ENCODE data around the gene CSNK1A1L. TPM values are rescaled to one million over a fixed set of nuclear protein-coding genes. Genes with fewer than 3 reads are reported as not detected.

CSNK1A1L gene
- total and polyA plus RNA-seq, 2 of the 4 experiments (the other 2 are of a cell fraction): not detected

- no peak overlapping the region for H3K14ac ChIP-seq (replicated peaks; ENCODE audit: low read depth, low read length)
- no peaks in the 10 kb centered on the region for H3K27me3 ChIP-seq (ENCODE audit: control insufficient read depth, insufficient read depth, low read length)
- ATAC-seq (ENCODE audit: low read depth): no peak
- no peaks in the 10 kb centered on the region for H4K20me1 ChIP-seq (ENCODE audit: insufficient read depth, low read length)
- no peak overlapping the region for H3K23ac ChIP-seq (ENCODE audit: low read depth, low read length)
- POLR2A ChIA-PET (ENCODE audit: unreplicated experiment): no interaction called here
- H2BK15ac ChIP-seq (ENCODE audit: low read depth, low read length): no peak overlapping the region
- H3K36me3 ChIP-seq (ENCODE audit: control insufficient read depth, insufficient read depth, low read length): no peaks in the 10 kb centered on the region
- H4K5ac ChIP-seq (ENCODE audit: low read depth, low read length): no peak overlapping the region
- no peak overlapping the region for H3K27ac ChIP-seq (ENCODE audit: insufficient read depth, low read length)
- H3K9ac ChIP-seq (ENCODE audit: low read depth, low read length): no peak overlapping the region
- H4K91ac ChIP-seq (ENCODE audit: insufficient read depth, low read depth, low read length): no peak overlapping the region
- H2BK5ac ChIP-seq (ENCODE audit: low read depth, low read length, poor library complexity, severe bottlenecking): no peak overlapping the region
- no peak for DNase-seq
- BruUV-seq (replicated peaks): no TSS peak
- H2BK20ac ChIP-seq (ENCODE audit: low read depth, low read length): no peak overlapping the region
- H2BK120ac ChIP-seq (ENCODE audit: low read depth, low read length): no peak overlapping the region
- H4K8ac ChIP-seq (ENCODE audit: low read depth in 2 of 2, low read length in 2 of 2): no peak overlapping the region
- H3K9me1 ChIP-seq (ENCODE audit: insufficient read depth, low read length): no peaks in the 10 kb centered on the region
- TF ChIP-seq CHD1 (IDR thresholded peaks at IDR 0.05; ENCODE audit: low read depth, low read length) (no peak), MAZ (IDR thresholded peaks at IDR 0.05; ENCODE audit: borderline replicate concordance, low read depth, low read length) (no peak), ELK1 (IDR thresholded peaks at IDR 0.05; ENCODE audit: borderline replicate concordance, low read depth, low read length) (no peak), RCOR1 (IDR thresholded peaks at IDR 0.05; ENCODE audit: insufficient replicate concordance, low read length) (no peak), RFX5 (IDR thresholded peaks at IDR 0.05; ENCODE audit: low read depth, low read length) (no peak), BHLHE40 (IDR thresholded peaks at IDR 0.05; ENCODE audit: low read depth, low read length) (no peak), RAD21 (IDR thresholded peaks at IDR 0.05; ENCODE audit: low read length) (no peak), SMC3 (IDR thresholded peaks at IDR 0.05; ENCODE audit: low read depth, low read length) (no peak), USF2 (IDR thresholded peaks at IDR 0.05; ENCODE audit: low read depth, low read length) (no peak), NFE2L2 (IDR thresholded peaks at IDR 0.05; ENCODE audit: low read depth, low read length) (no peak), MAFK (IDR thresholded peaks at IDR 0.05; ENCODE audit: low read depth, low read length) (no peak), POLR2A (IDR thresholded peaks at IDR 0.05; ENCODE audit: low read depth, low read length) (no peak), FOS (IDR thresholded peaks at IDR 0.05; ENCODE audit: low read depth, low read length) (no peak), MXI1 (IDR thresholded peaks at IDR 0.05; ENCODE audit: borderline replicate concordance, low read depth, low read length) (no peak), CTCF (conservative IDR thresholded peaks at IDR 0.05; ENCODE audit: low read depth, low read length) (no peak)
- no peak overlapping the region; the same call in 1 of the 2 replicates for H2AK5ac ChIP-seq (ENCODE audit: low read depth, low read length)
- H3K9me3 ChIP-seq (ENCODE audit: control insufficient read depth, insufficient read depth, low read length): no peaks in the 10 kb centered on the region
- in situ Hi-C loops (cut with MboI; ENCODE audit: low sequenced_read_pairs) (loop anchor here (5.0 kb wide), 1 partner anchor 483 kb away; the partner anchor contains the start of gene POSTN), dilution Hi-C loops (cut with HindIII; ENCODE audit: low sequenced_read_pairs, unreplicated experiment) (no loop called here), intact Hi-C loops (cut with micrococcal nuclease) (no loop called here)
- H3K4me1 ChIP-seq (ENCODE audit: control insufficient read depth, insufficient read depth, low read length): no peaks in the 10 kb centered on the region
- H3K79me1 ChIP-seq (ENCODE audit: low read depth in 1 of 2, low read length in 2 of 2): no peaks in the 10 kb centered on the region
- CTCF ChIA-PET: no interaction called here
- H3K56ac ChIP-seq (ENCODE audit: extremely low read depth, insufficient read depth, low read length): no peak overlapping the region
- H2AFZ ChIP-seq (replicated peaks; ENCODE audit: low read length, poor library complexity): no peak overlapping the region
- no peak overlapping the region for H2AK9ac ChIP-seq (replicated peaks; ENCODE audit: low read depth, low read length, poor library complexity)
- H3K4me3 ChIP-seq (ENCODE audit: insufficient read depth, low read depth, low read length): no peak overlapping the region
- H3K4me2 ChIP-seq (ENCODE audit: low read depth, low read length): no peak overlapping the region
- WGBS, 2 experiments (ENCODE audit: extremely low coverage in 2 of 2, insufficient read length in 1 of 2): no CpG with 5 or more reads among the region's 4 CpGs
- no peak overlapping the region for H3K4ac ChIP-seq (ENCODE audit: low read depth, low read length)
- H3K18ac ChIP-seq (ENCODE audit: low read depth, low read length): no peak overlapping the region
These were observed 8.8 kb upstream of the CSNK1A1L start for GRCh38 chr13:37114250-37114649.

Data from IMR-90 (cell line).